ENCODE results near the gene PDGFRA.

GRCh38 chr4:54308110-54308509 lies 79.0 kb downstream of the PDGFRA start:
- TF ChIP-seq ZNF174 (tag by site-specific recombination; IDR thresholded peaks at IDR 0.05) (no peak), ZNF26 (tag by site-specific recombination; IDR thresholded peaks at IDR 0.05) (no peak), CTCF (tag by site-specific recombination; IDR thresholded peaks at IDR 0.05) (no peak), PATZ1 (tag by site-specific recombination; IDR thresholded peaks at IDR 0.05) (no peak), KLF7 (tag by site-specific recombination; IDR thresholded peaks at IDR 0.05; ENCODE audit: borderline replicate concordance) (no peak), ZNF843 (tag by site-specific recombination; IDR thresholded peaks at IDR 0.05) (no peak), MYNN (tag by site-specific recombination; IDR thresholded peaks at IDR 0.05; ENCODE audit: borderline replicate concordance) (no peak)

Data from HEK293 (cell line).